Stomach smooth muscle (tissue), 2 donors: Measurements from ENCODE around the gene KARS1.

Source experiments
- H3K27ac ChIP-seq: one replicate; pipeline ENCODE4 v1.7.0; 2013; ENCODE audit warnings: mild to moderate bottlenecking, low read length, inconsistent platforms
- H3K27me3 ChIP-seq, 2 donors: one replicate each; pipeline ENCODE4 v1.7.0; 2013; ENCODE audit warnings: low read length in 2 of 2; ENCODE audit not compliant: insufficient read depth in 2 of 2, control insufficient read depth in 1 of 2
- H3K36me3 ChIP-seq, 2 donors: one replicate each; pipeline ENCODE4 v1.7.0; 2013; ENCODE audit warnings: low read length in 2 of 2; ENCODE audit not compliant: control insufficient read depth in 2 of 2, insufficient read depth in 2 of 2
- H3K4me1 ChIP-seq: one replicate; pipeline ENCODE4 v1.7.0; 2013; ENCODE audit warnings: low read length; ENCODE audit not compliant: control insufficient read depth, insufficient read depth
- H3K4me3 ChIP-seq, 2 donors: one replicate each; pipeline ENCODE4 v1.7.0; 2013; ENCODE audit warnings: low read length in 2 of 2
- H3K9ac ChIP-seq, 2 donors: one replicate each; pipeline ENCODE4 v1.7.0; 2013; ENCODE audit warnings: low read length in 2 of 2, mild to moderate bottlenecking in 1 of 2
- H3K9me3 ChIP-seq, 2 donors: one replicate each; pipeline ENCODE4 v1.7.0; 2013; ENCODE audit warnings: low read length in 2 of 2; ENCODE audit not compliant: control insufficient read depth in 2 of 2
- donor health status: healthy.
- donor health status: Pancreatic carcinoma.

Gene KARS1

DNA sequence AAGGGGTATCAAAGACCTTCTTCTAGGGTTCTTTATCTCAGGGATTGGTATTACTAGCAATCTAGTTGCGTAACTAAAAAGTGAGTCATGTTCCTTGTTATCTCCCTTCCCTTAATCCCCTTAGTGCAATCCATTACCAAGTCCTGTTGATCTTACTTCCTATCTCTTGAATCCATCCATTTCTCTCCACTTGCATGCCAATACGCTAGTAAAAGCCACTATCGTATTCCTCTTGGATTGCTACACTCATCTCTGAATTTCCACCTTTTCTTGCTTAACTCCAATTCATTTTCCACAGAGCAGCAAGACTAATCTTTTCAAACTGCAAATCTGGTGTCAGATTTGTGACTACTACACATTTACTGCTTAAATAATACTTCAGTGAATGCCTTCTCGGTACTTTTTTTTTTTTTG, 22.5 kb downstream of the KARS1 start:
- no peaks in the 10 kb centered on the region for H3K9me3 ChIP-seq
- H3K4me1 ChIP-seq = peaks cover 13% of the 10 kb centered on the region
- H3K27me3 ChIP-seq = no peaks in the 10 kb centered on the region
- H3K36me3 ChIP-seq = peaks cover 33 to 44% of the 10 kb centered on the region in 2 donors
- no peak overlapping the region for H3K9ac ChIP-seq
- H3K27ac ChIP-seq = no peak overlapping the region
- H3K4me3 ChIP-seq = no peak overlapping the region

DNA sequence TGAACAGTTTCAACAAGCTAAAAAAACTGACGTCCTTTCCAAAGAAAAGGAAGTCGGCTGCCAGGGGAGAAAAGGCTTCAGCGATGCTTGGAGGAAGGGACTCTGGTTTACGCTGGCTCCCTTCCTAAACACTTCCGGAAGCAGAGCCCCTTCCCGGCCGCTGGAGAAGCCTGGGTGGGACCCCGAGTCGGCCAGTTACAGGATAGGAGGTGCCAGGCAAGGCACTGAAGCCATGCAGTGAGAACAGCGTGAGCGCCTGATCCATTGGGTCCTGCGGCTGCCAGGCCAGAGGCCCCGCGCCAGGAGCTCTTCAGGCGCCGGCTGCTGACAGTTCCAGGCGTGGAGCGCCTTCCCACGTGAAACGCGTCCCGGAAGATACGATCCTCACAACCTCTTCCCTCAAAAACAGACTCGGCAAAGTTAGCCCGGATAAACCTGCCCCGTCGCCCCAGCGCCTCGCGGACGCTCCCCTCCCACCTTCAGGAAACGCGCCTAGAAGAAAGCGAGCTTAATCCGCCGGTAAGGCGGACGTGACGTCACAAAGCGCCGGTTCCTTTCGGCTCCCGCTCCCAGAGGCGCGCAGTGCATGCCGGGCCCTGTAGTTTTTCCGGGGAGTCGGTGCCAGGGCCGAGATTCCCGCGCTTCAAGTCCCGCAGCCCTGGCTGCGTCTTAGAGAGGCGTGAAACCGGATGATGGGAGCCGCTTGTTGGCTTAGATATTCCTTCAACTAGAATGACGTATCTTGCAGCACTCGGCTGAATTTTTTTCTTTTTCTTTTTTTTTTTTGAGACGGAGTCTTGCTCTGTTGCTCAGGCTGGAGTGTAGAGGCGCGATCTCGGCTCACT, 24.5 kb downstream of the KARS1 start, which contains the start of gene ADAT1:
TSS of gene ADAT1 (minus strand) at position 521 of the 845 bp plus-strand sequence. CDS start 2,482 bp downstream, outside the sequence.
- Histone ChIP-seq H3K27ac (peak within 1 kb of the TSS; percentile 90), H3K9me3 (no peaks in the 10 kb centered on the region)

DNA sequence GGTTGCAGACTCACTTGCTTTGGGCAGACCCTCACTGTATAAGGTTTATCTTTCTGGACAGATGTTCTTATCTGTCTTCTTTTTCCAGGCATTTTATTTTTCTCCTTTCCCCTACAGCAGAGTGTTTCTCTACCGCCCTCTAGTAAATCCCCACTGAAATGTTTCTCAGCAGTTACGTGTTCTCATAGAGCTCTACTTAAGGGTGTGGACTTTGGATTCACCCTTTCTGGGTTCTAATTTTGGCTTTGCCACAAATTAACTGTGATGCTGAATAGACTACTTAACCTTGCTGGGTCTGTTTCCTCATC, 26.3 kb downstream of the KARS1 start:
- no peak overlapping the region for H3K9ac ChIP-seq
- no peak overlapping the region for H3K4me3 ChIP-seq
- peaks cover 17 to 25% of the 10 kb centered on the region in 2 donors for H3K36me3 ChIP-seq
- no peak overlapping the region for H3K27ac ChIP-seq
- no peaks in the 10 kb centered on the region for H3K27me3 ChIP-seq
- no peaks in the 10 kb centered on the region for H3K9me3 ChIP-seq
- H3K4me1 ChIP-seq = peaks cover 13% of the 10 kb centered on the region

More for the DNA sequence above, 24.5 kb downstream of the KARS1 start, which contains the start of gene ADAT1:
- H3K27me3 ChIP-seq = no peaks in the 10 kb centered on the region
- H3K9ac ChIP-seq = peak within 1 kb of the TSS; percentile 91 to 94
- peaks cover 13% of the 10 kb centered on the region for H3K4me1 ChIP-seq
- H3K36me3 ChIP-seq = peaks cover 21 to 26% of the 10 kb centered on the region in 2 donors
- peak within 1 kb of the TSS; percentile 68 to 88 for H3K4me3 ChIP-seq

DNA sequence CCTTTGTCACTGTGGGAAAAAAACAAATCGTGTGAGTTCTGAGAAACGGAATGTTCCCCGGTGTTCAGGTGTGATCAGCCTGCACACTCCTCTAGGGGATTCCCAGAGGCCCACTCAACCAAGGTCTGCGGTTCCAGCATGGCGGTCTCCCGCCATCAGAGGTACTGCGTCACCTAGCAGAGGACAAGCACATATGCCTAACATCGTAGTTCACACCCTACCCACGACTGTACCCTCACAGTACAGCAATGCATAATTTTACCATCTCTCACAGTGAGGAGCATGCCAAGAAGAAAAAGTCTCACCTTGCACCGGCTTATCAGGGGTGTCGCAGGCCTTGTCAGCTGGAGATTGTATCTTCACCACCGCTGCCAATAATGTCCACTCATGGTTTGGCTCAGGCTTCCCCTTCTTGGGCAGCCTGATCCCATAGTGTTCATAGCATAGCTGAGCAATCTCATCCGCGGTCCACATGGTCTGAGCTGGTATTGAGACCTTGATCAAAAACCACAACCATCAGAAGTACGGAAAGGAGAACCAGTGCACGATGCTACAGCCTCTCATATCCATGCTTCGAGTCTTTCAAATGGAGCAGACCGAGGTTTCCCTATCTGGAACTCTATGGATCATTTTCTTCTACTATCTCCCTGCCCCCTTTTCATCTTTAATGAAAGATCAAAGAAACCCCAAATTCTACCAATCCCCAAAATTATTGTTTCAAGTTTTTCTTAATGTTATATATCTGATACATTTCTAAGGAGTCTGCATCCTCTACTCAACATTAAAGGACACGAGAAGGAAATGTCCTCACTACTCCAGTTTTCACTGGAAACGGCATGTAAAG, 26.9 kb downstream of the KARS1 start:
- Histone ChIP-seq H3K9ac (no peak overlapping the region), H3K4me3 (no peak overlapping the region), H3K4me1 (peaks cover 13% of the 10 kb centered on the region), H3K9me3 (no peaks in the 10 kb centered on the region), H3K27me3 (no peaks in the 10 kb centered on the region), H3K36me3 (peaks cover 17 to 23% of the 10 kb centered on the region in 2 donors), H3K27ac (no peak overlapping the region)

DNA sequence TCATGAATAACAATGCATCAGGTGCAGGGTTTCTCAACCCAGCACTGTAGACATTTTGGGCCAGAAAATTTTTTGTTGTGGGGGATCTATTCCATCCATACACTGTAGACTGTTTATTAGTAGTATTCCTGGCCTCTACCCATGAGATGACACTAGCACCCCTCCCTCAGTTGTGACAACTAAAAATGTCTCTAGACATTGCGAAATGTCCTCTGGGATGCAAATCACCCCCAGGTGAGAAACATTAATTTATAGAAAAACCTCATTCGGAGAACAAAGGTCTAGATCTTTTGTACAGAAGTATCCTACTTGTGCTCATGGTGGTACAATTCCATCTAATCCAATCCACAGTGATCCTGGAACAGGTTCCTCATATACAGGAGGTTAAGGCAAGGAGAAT, 28.7 kb downstream of the KARS1 start:
- no peak overlapping the region for H3K9ac ChIP-seq
- no peaks in the 10 kb centered on the region for H3K9me3 ChIP-seq
- no peak overlapping the region for H3K4me3 ChIP-seq
- no peaks in the 10 kb centered on the region for H3K27me3 ChIP-seq
- H3K36me3 ChIP-seq = peaks cover 23 to 28% of the 10 kb centered on the region in 2 donors
- H3K4me1 ChIP-seq = peaks cover 13% of the 10 kb centered on the region
- no peak overlapping the region for H3K27ac ChIP-seq

DNA sequence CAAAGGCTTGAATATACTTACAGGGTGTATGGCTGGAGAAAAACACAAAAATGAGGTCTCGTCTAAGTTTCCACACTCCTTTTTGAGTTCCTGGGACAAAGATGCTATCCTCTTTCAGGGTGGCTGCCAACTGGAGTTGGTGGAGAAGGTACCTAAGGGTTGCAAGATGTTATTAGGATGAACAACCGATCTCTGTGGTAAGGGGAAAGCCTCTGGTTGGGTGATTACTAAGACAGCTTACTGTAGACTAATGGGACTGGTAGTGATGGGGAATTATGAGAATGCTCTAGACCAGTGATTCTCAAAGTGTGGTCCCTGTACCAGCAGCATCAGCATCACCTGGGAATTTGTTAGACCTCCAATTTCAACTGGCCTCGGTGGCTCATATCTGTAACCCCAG, 30.3 kb downstream of the KARS1 start:
- Histone ChIP-seq H3K9ac (no peak overlapping the region), H3K4me1 (peaks cover 7% of the 10 kb centered on the region), H3K27ac (no peak overlapping the region), H3K9me3 (no peaks in the 10 kb centered on the region), H3K27me3 (no peaks in the 10 kb centered on the region), H3K4me3 (no peak overlapping the region), H3K36me3 (peaks cover 30 to 35% of the 10 kb centered on the region in 2 donors)

DNA sequence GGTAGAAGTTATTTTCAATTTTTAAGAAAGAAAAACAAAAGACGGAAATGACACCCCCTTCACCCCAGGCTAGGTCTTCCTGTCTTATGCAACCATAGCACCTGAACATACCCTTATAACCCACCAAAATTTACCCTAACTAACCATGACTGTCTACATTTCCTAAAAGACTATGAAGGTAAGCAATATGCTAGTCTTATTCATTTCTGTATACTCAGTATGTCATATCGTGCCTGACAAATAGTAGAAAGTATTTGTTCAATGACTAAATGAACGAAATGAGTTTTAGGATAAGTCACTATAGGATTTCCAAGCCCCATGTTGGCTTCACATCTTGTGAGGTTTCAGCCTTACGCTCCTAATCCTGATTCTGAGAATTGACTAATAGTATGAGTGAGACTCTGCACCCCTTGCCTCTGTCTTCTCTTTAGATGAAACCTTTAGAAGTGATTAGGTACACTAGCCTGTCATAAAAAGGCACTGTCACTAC, 30.9 kb downstream of the KARS1 start:
- peaks cover 32 to 37% of the 10 kb centered on the region in 2 donors for H3K36me3 ChIP-seq
- H3K27ac ChIP-seq = no peak overlapping the region
- no peak overlapping the region for H3K9ac ChIP-seq
- no peaks in the 10 kb centered on the region for H3K27me3 ChIP-seq
- H3K4me1 ChIP-seq = peaks cover 2% of the 10 kb centered on the region
- H3K4me3 ChIP-seq = no peak overlapping the region
- H3K9me3 ChIP-seq = no peaks in the 10 kb centered on the region

DNA sequence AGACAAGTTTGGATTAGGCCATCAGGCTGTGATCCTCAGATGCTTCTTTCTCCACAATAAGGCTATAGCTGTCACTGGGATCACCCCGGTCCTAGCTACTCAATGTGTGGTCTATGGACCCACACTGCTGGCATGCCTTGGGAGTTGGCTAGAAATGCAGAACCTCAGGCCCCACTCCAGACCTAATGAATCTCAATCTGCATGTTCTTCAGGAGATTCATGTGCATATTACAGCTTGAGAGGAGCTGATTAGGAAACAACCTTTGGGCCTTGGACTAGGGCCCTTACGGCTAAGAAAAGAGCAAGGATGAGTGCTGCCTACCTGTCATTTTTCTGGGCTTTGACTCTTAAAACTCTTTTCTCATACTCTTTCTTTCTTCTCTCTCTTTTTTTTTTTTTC, 31.8 kb downstream of the KARS1 start:
- Histone ChIP-seq H3K9me3 (no peaks in the 10 kb centered on the region), H3K27me3 (no peaks in the 10 kb centered on the region), H3K27ac (no peak overlapping the region), H3K4me1 (no peaks in the 10 kb centered on the region), H3K9ac (no peak overlapping the region), H3K4me3 (no peak overlapping the region), H3K36me3 (peaks cover 32 to 41% of the 10 kb centered on the region in 2 donors)

DNA sequence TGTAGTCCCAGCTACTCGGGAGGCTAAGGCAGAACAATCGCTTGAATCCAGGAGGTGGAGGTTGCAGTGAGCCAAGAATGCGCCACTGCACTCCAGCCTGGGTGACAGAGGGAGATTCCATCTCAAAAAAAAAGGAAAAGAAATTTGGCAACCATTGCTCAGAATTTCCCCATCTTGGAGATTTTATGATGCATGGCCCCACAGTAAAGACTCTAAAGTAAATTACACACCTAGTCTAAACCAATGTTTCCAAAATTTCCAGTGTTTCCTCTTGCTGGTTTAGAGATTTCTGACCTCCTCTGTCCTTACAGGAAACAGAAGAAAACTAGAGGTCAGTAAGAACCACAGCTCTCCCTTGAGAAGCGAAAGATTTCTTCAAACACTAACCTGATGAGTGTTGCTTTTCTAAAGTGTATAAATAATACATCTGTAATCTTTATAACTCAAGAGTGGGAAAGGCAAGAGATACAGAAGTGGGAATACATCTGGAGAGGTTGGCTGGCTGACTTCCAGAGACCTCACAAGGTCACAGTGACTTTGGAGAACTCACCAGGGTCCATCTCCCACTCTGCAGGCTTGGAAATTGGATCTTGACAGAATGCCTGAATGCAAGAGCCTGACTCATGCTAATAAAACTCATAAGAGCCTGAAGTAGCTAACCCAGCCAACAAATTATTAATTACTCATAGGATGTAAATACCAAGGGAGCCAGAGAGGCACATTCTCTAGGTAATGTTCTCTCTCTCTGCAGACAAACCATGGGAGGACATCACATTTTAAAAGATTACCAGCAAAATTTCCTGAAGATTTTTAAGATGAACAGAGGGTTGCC, 33.2 kb downstream of the KARS1 start:
- Histone ChIP-seq H3K9me3 (no peaks in the 10 kb centered on the region), H3K27ac (no peak overlapping the region), H3K4me3 (no peak overlapping the region), H3K27me3 (no peaks in the 10 kb centered on the region), H3K9ac (no peak overlapping the region), H3K4me1 (no peaks in the 10 kb centered on the region), H3K36me3 (peaks cover 34 to 36% of the 10 kb centered on the region in 2 donors)

DNA sequence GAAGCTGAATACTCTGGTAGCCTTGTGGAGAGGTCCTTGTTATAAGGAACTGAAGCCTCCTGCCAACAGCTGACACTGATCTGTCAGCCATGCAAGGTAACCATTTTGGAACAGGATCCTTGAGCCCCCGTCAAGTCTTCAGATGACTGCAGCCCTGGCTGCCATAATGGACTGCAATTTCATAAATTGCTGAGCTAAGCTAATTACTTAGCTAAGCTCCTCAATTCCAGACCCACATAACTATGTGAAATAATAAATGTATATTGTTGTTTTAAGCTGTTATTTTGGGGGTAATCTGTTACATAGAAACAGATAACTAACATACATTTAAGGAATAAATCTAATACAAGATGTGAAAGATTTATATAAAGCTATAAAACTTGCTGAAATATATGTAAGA, 41.0 kb downstream of the KARS1 start:
- H3K27me3 ChIP-seq = no peaks in the 10 kb centered on the region
- no peak overlapping the region for H3K4me3 ChIP-seq
- H3K4me1 ChIP-seq = no peaks in the 10 kb centered on the region
- peaks cover 45 to 46% of the 10 kb centered on the region in 2 donors for H3K36me3 ChIP-seq
- H3K9me3 ChIP-seq = peaks cover 4 to 5% of the 10 kb centered on the region in 2 donors
- H3K27ac ChIP-seq = no peak overlapping the region
- no peak overlapping the region for H3K9ac ChIP-seq
